NOMO-1 treated with dmso at 0.1 percent for 144 hours (cell line): Measurements from ENCODE around the gene SLBP.

Source experiments
- DNase-seq: peaks from one replicate; lab custom pipeline; 2025; ENCODE audit not compliant: unreplicated experiment; lab: John Stamatoyannopoulos, UW

SLBP gene

DNA sequence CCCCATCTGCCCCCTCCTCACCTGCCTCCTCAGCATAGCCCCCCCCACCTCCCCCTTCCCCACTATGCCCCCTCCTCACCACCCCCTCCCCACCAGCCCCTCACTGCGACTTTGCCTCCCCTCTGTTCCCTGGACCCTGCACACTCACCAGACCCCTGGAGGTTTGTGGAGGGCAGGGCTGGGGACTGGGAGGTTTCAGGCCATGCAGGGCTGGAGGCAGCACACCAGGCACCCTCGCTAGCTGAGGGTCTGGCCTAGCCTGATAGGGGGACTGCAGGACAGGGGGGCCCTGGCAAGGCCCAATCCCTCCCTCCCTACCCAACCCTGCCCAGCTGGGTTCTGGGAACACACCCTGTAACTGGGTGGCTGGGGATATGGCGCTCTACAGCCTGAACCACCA is 37.3 kb upstream of the SLBP start:
- no peak for DNase-seq

DNA sequence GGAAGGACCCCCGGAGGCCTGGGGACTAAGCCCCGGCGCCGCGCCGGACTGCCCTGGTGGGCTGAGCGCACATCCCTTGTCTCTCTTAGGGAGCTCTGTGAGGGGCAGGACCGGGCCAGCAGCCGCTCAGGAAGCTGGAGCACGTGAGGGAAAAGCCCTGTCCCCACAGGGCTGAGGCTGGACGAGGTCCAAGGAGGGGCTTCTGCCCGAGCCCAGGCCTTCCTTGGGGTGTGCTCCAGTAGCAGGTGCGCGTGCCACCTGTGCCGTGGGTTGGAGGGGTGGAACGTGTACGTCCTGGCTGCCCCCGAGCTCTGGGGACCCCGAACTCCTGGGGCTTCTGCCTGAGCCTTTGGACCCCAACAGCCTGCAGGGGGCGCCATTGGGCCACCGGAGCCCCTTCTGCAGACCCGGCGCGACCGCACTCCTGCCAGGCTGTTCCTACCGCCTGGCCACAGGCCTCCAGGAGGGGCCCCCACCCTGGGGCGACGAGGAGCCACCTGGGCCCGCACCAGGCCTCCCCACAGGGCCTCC is 36.4 kb upstream of the SLBP start:
- peak; percentile 70 for DNase-seq

DNA sequence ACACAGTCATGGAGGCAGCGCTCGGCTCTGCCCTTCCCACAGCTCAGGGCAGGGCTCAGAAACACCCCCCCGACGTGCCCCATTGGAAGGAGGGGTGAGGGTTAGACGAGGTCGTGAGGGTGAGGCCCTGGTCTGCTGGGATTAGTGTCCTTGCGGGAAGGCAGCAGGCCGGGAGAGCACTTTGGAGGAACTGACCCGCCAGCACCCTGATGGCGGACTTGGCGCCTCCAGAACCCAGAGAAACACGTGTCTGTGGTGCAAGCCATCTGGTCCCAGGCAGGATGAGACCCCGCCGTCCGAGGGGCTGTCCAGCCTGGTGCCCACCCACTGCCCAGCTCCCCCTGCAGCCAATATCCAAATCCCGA is 35.5 kb upstream of the SLBP start:
- no peak for DNase-seq

DNA sequence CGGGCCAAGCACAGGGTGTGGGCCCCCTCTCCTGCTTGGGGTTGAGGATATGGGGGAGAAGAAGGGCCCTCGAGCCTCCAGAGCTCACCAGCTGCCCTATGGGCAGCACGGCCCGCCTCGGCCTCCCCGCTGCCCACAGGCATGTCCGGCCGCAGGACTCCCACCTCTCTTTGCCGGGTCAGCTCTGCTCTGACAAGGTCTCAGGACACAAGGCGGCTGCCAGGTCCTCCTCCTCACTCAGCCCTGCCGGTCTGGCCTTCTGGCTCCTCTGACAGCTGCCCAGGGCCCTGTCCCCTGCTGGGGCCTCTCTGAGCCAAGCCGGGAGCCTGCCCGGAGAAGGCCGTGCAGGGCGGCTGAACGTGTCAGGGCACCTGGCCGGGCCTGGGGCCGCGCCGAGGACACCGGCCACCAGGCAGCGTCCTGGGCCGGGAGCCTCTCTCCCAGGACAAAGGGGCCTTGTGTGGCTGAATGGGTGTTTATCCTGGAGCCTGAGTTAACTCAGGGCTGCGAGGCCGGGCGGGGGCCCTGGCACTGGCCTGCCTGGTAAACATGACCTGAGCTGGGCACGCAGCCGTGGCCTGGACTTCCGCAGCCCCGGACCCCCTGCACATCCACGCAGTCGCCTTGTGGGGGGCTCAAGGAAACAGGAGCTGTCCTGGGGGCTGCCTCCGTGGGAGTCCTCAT is 34.9 kb upstream of the SLBP start:
- DNase-seq: no peak

DNA sequence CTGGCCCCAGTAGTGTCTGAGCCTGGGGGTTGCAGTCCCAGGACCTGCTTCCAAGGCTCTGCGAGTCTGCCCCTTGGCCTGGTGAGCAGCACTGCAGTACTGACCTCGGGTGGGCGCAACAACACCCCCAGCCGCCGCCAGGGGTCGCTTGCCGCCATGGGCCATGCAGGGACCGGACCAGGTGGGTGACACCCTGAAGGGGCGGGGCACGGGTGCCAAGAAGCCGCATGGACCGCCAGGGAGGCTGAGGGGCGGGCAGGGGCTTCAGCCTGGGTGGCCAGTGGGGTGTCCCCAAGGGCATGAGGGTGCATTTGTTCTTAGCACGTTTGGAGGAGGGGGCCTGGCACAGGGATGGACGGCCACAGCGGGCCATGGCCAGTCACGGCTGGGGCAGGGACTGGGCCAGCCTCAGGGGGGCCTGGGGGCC is 34.2 kb upstream of the SLBP start:
- DNase-seq: peak; percentile 71

DNA sequence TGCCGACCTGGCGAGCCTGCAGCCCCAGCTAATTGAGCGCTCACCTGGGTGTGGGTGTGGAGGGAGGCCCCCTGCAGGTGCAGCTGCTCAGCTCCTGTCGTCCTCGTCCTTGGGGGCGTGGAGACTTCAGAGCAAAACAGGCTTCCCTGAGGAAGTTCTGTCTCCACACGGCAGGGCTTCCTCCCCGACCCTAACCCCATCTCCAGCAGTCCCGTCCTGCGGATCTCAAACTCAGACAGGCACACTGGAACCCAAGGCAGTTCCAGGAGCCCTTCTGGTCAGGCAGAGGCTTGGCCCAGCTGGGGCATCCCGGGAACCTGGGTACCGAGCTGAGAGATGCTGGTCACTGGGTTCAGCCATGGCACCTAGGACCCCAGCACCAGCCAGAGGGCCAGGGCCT is 33.6 kb upstream of the SLBP start:
- no peak for DNase-seq

DNA sequence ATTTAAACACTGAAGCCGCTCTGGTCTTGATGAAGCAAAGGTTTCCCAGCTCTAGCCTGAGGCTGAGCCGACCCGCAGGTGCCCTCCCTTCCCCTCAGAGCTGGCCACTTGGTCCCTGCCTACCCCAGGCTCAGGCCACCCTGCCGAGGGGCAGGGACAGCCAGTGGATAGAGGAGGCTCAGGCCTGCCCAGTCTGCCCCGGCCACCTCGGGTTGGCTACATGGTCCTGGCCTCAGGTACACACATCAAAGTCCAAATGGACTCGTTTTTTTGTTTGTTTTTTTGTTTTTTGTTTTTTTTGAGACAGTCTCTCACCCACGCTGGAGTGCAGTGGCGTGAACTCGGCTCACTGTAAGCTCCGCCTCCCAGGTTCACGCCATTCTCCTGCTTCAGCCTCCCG is 33.0 kb upstream of the SLBP start:
- no peak for DNase-seq

DNA sequence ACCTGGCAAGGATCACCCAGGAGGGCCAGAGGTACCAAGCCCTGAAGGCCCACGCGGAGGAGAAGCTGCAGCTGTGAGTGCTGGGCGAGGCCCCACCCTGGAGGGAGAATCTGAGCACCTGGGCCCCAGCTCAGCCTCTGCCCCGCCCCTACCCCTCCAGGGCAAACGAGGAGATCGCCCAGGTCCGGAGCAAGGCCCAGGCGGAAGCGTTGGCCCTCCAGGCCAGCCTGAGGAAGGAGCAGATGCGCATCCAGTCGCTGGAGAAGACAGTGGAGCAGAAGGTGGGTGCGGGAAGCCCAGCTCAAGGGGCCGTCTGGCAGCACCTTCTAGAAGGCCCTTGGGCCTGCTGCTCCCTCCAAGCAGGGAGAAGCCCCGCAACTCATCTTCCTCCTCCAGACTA is 32.4 kb upstream of the SLBP start:
- DNase-seq: no peak

DNA sequence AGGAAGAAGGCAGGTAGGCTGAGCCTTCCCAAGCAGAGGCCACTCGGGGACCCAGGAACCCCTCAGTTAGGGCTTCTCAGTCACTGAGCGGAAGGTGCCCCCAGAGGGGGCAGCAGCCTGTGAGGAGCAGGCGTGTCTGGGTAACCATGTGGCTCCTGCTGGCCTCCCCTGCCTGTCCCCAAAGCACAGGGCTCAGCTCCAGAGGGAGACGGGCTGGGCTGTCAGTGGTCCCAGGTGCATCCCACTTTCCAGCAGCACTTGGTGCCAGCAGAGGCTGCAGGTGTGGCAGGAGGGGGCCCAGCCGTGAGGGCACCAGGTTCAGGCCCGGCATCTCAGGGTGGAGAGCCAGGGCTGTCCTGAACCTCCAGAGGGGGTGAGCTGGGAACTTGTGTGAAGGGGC is 31.9 kb upstream of the SLBP start:
- DNase-seq: no peak

DNA sequence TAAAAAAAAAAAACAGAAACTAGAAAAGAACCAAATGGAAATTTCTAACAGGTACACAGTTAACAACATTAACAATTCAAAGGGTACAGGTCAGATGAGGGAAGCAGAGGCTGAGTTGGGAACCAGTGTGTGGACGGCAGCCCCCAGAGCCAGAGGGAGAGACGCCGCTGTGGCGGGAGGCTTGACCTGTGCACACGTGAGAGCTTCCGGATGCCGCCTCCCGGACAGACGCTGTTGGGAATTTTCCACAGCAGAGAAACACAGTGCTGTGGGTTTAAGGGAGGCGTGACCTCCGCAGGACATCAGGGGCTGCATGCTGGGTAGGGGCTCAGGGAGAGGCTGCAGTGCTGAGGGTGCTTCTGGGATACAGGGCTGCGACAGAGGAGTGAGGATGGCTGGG is 31.4 kb upstream of the SLBP start:
- no peak for DNase-seq

DNA sequence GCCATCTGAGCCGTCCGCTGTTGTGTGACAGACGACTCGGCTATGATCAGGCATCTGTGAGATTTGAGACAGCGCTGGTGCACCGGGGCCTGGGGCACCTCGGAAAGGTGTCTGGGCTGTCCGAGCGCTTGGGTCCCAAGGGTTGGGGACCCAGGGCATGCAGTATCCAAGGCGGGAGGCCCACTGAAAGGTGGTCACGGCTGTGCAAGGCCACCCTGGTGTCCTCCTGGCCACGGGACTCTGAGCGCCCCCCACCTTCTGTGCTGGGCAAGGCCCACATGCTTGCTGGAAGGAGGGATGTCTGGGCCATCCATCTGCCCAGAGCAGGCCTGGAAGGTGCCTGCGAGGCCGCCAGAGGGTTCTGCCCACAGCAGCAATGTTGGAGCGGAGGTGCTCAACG is 29.1 kb upstream of the SLBP start:
- no peak for DNase-seq

DNA sequence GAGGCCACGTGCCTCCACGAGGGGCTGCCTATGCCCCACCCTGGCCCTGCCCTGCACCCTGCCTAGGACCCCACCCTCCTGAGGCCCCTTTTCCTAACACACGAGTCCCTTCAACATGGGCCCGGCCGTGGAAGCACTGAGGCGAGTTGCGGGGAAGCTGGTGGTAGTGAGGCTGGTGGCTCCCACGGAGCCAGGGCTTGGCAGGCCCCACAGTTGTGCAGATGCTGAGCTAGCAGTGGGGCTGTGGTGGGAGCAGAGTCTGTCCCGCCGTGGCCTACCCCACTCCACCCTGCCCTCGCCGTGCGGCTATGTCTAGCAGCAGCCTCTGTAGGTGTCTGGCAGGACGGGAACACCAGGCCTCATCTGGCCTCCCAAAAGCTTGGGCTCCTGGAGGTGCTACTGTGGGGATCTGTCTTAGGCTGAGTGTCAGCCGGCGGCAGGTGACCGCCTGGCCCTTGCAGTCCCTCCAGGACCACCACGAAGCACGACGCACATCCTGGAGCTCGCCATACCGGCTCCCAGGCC is 28.0 kb upstream of the SLBP start:
- DNase-seq: no peak

DNA sequence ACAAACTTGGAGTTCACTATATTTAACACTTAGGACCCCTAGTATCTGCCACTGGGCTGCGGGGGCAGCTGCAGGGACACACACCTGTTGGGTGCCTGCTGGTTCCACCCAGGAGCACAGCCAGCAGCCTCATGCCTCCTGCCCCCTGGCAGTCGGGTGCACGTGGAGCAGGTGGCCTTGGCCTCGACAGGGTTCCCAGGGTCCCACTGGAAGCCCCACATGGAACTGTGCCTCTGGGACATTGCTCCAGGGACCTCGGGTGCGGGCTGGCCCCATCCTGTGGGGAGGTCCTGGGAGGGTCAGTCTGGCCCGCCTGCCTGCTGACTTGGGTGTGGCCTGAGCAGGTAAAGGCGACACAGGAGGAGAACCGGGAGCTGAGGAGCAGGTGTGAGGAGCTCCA is 27.2 kb upstream of the SLBP start:
- DNase-seq: no peak

DNA sequence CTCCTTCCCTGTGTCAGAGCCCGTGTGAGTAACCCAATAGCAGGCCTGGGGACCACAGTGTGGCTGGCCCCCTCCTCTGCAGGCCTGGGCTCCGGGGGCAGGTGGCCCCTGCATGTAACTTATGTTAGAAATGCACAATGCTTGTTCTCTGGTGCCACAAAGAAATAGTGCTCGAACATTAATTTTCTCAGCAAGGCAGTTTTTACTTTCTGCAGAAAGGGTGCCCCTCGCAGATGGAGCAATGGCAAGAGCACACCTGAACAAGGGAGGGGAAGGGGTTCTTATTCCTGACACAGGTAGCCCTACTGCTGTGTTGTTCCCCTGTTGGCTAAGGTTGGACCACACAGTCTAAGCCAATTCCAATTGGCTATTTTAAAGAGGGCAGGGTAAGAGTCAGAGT is 26.3 kb upstream of the SLBP start:
- no peak for DNase-seq

DNA sequence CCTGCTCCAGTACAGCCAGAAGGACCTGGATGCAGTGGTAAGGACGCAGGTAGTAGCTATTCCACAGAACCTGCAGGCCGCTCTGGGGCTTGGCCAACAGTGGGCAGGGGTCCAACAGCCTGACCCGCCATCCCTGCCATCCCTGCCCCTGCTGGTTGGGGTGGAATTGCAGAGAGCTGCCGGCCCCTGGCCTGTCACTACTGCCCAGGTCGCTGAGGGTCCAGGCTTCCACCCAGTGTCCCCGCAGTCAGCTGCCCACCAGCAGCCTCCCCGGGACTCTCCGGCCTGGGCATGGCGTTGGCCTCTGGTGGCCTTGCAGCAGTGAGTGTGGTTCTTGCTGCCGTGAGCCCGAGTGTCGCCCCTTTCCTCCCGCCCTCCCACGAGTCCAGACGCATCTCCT is 25.5 kb upstream of the SLBP start:
- DNase-seq: no peak

DNA sequence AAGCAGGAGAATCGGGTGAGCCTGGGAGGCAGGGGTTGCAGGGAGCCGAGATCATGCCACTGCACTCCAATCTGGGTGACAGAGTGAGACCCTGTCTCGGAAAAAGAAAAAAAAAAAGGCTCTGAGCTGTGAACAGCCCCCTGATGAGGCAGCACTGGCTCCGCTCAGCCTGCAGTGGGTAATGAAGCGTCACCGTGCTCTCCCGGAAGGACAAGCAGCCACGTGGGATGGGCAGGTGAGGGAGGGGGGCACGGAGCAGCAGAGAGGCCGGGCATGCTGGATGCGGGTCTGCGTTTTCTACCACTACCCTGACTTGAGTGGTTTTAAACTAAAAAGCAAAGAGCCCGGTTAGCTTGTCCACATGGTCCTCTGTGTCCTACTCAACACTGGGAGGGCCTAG is 24.7 kb upstream of the SLBP start:
- DNase-seq: no peak

DNA sequence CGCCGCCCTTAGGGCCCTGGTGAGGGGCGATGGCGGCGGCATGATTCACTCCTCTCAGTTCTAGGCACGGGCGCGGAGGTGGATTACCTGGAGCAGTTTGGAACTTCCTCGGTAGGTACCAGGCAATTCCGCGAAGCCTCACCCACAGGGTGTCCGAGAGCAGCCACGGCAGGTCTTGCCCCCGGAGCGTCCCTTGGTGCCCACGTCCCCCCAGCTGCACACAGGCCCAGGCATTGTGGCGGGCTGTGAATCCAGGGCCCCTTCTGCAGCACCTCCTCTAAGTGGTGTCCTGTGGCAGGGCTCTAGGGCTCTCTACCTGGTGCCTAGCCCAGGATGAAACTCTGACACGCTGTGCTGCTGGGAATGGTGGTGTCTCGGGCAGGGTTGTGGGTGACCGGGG is 23.1 kb upstream of the SLBP start:
- no peak for DNase-seq

DNA sequence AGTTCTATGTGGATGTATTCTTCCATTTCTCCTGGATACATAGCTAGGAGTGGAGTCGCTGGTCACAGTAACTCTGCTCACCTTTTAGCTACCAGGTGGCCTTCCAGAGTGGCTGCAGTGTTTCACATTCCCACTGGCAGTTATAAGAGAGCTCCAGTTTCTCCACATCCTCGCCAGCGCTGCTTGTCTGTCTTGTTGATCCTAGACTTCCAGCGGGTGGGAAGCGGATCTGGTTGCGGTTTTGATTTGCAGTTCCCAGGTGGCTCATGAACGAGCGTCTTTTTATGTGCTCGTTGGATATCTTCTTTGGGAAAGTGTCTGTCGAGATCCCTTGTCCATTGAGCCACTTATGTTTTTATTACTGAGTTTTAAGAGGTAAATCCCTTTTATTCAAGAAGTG is 20.8 kb upstream of the SLBP start:
- DNase-seq: no peak

DNA sequence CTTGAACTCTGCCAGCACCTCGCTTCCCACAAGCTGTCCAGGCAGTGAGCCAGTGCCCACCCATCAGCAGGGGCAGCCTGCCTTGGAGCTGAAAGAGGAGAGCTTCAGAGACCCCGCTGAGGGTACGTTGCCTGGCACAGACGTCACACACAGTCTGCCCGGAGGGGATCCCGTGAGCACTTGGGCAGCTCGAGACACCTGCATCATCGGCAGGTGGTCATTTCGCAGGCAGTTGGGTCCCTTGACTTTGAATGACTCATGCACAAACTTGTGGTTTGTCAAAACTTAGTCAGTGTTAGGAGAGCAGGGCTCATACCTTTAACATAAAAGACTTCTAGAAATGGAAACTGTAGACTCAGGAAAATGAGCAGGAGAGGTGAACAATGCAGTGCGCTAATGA is 19.1 kb upstream of the SLBP start:
- DNase-seq: no peak

DNA sequence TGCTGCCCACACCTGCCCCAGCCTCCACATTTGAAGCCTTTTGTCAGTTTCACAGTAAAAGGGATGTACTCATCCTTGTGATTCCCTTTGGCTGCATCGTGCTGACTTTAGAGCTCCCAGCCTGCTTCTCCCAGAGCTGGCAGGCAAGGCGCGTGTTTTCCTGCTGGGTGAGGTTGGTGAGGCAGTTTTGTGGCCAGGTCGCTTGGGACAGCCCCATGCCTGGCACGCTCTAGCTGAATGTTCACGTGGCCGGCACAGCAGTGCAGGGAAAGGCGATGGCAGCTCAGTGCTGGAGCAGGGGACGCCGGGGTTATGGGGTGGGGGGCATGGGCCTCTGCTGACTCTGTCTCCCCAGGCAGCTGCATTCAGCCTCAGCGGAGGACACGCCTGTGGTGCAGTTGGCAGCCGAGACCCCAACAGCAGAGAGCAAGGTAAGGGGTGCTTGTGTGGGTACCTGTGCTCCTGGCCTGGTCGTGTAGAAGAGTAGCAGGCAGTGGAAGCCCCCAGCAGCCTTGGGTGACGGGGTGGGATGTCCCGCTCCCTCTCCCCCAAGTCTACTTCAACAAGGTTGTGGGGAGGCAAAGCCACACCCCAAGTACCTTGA is 18.5 kb upstream of the SLBP start:
- DNase-seq: no peak

DNA sequence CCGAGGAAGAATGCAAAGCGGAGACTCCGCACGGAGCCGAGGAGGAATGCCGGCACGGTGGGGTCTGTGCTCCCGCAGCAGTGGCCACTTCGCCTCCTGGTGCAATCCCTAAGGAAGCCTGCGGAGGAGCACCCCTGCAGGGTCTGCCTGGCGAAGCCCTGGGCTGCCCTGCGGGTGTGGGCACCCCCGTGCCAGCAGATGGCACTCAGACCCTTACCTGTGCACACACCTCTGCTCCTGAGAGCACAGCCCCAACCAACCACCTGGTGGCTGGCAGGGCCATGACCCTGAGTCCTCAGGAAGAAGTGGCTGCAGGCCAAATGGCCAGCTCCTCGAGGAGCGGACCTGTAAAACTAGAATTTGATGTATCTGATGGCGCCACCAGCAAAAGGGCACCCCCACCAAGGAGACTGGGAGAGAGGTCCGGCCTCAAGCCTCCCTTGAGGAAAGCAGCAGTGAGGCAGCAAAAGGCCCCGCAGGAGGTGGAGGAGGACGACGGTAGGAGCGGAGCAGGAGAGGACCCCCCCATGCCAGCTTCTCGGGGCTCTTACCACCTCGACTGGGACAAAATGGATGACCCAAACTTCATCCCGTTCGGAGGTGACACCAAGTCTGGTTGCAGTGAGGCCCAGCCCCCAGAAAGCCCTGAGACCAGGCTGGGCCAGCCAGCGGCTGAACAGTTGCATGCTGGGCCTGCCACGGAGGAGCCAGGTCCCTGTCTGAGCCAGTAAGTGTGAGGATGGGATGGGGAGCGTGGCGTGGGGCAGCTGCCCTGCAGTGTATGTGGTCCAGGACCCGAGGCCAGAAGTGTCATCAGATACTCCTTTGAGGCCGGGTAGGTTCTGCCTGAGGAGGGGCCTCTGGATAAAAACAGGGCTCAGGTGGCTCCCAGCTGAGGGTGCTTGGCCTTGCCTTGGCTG is 16.2 kb upstream of the SLBP start:
- no peak for DNase-seq
